ENCODE results near the gene PPP6R2. TPM values are rescaled to one million over a fixed set of nuclear protein-coding genes. Genes with fewer than 3 reads are reported as not detected.

PPP6R2 gene, protein sequence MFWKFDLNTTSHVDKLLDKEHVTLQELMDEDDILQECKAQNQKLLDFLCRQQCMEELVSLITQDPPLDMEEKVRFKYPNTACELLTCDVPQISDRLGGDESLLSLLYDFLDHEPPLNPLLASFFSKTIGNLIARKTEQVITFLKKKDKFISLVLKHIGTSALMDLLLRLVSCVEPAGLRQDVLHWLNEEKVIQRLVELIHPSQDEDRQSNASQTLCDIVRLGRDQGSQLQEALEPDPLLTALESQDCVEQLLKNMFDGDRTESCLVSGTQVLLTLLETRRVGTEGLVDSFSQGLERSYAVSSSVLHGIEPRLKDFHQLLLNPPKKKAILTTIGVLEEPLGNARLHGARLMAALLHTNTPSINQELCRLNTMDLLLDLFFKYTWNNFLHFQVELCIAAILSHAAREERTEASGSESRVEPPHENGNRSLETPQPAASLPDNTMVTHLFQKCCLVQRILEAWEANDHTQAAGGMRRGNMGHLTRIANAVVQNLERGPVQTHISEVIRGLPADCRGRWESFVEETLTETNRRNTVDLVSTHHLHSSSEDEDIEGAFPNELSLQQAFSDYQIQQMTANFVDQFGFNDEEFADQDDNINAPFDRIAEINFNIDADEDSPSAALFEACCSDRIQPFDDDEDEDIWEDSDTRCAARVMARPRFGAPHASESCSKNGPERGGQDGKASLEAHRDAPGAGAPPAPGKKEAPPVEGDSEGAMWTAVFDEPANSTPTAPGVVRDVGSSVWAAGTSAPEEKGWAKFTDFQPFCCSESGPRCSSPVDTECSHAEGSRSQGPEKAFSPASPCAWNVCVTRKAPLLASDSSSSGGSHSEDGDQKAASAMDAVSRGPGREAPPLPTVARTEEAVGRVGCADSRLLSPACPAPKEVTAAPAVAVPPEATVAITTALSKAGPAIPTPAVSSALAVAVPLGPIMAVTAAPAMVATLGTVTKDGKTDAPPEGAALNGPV
- total RNA-seq (2021) (41.5 to 47.8 TPM (median 46.7 TPM) in 3 replicates), Bru-seq, nascent RNA (percentile 59 among the genes with signal in this experiment)
- long read RNA-seq, experiment 1, full-length matches to known transcripts, result 65 of 139 reads
- long read RNA-seq, experiment 1, partial matches to known transcripts, result 20 of 139 reads
- long read RNA-seq, experiment 1, other reads (novel, unspliced or antisense), result 54 of 139 reads
- long read RNA-seq, experiment 2, full-length matches to known transcripts, result 8 of 37 reads
- long read RNA-seq, experiment 2, partial matches to known transcripts, result 10 of 37 reads
- long read RNA-seq, experiment 2, other reads (novel, unspliced or antisense), result 19 of 37 reads
- long read RNA-seq, experiment 3, result 0 reads

DNA sequence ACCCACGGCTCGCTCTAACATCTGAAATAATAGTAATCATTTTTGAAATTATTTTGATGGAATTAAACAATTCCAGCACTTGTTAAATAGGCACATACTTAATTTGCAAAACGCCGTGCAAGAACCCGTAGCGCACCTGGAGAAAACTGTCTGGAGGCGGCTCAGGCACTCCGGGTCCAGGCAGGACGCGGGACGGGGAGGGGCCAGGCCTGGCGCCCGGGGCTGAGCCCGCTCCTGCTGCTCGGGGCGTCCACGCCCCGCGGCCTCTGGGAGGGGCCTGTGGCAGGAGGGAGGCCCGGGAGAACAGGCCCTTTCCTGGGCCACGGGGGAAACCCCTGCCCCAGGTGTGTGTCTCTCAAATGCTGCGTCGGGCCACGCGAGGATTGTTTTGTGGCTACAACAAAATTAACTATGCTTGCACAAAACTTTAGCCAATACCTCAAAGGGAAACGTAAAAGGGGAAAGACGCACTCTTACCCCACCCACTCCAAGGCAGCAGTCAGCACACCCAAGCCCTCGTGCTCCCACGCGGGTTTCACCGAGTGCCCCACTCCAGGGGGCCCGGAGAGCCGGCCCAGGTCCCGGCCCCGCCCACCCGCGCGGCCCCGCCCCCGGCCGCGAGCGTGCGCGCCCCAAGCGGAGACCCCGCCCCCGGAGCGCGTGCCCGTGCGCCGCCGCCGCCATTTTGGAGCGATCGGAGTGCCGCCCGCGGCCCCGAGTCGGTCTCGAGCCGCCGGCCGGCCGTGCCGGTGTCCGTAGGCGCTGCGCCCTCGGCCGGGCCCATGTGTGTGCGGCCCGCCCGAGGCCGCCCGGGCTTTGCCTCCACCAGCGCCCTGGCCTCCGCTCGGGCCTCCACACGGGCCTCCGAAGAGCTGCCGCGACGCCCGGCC lies at the start of gene PPP6R2:
TSS of gene PPP6R2 (plus strand) at position 677 of the 890 bp plus-strand sequence. CDS start 50,582 bp downstream, outside the sequence.
- Mint-ChIP-seq H3K27me3 (ENCODE audit: low read depth) (peaks cover 11% of the 10 kb centered on the region), H3K27ac (peak within 1 kb of the TSS; percentile 91), H3K36me3 (no peaks in the 10 kb centered on the region), H3K4me3 (peak within 1 kb of the TSS; percentile 81), H3K9me3 (no peaks in the 10 kb centered on the region), H3K4me1 (no peaks in the 10 kb centered on the region)
- ChIA-PET POLR2A (no interaction called here), CTCF (interaction anchor here (0.7 to 2.6 kb wide), 24 partner anchors 10 to 220 kb away, joined by 3 to 19 read pairs (median 5); partner anchors contain the start of genes DENND6B, HDAC10, LMF2 and MAPK12)
- no peak for TF ChIP-seq PRRX2 (CRISPR knock-in tag; IDR thresholded peaks at IDR 0.05)
- 0 out of 2 replicates have a peak, but pooled peaks have one; percentile 14 for TF ChIP-seq ETV6 (CRISPR knock-in tag; IDR thresholded peaks at IDR 0.05)
- peak; percentile 78 for TF ChIP-seq SP1 (CRISPR knock-in tag; conservative IDR thresholded peaks at IDR 0.05)
- TF ChIP-seq, protein P1, sequence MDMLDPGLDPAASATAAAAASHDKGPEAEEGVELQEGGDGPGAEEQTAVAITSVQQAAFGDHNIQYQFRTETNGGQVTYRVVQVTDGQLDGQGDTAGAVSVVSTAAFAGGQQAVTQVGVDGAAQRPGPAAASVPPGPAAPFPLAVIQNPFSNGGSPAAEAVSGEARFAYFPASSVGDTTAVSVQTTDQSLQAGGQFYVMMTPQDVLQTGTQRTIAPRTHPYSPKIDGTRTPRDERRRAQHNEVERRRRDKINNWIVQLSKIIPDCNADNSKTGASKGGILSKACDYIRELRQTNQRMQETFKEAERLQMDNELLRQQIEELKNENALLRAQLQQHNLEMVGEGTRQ (CRISPR knock-in tag; IDR thresholded peaks at IDR 0.05), result peak; percentile 24; the same call in 1 of the 2 replicates
- 0 out of 2 replicates have a peak, but pooled peaks have one; percentile 24 for TF ChIP-seq TP53 (CRISPR knock-in tag; IDR thresholded peaks at IDR 0.05)
- TF ChIP-seq, protein P2, sequence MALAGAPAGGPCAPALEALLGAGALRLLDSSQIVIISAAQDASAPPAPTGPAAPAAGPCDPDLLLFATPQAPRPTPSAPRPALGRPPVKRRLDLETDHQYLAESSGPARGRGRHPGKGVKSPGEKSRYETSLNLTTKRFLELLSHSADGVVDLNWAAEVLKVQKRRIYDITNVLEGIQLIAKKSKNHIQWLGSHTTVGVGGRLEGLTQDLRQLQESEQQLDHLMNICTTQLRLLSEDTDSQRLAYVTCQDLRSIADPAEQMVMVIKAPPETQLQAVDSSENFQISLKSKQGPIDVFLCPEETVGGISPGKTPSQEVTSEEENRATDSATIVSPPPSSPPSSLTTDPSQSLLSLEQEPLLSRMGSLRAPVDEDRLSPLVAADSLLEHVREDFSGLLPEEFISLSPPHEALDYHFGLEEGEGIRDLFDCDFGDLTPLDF (CRISPR knock-in tag; IDR thresholded peaks at IDR 0.05), result no peak
- 0 out of 2 replicates have a peak, but pooled peaks have one; percentile 53 for TF ChIP-seq FOXP1 (CRISPR knock-in tag; IDR thresholded peaks at IDR 0.05; ENCODE audit: borderline replicate concordance)
- TF ChIP-seq KAT7 (CRISPR knock-in tag; IDR thresholded peaks at IDR 0.05; ENCODE audit: borderline replicate concordance), result 0 out of 2 replicates have a peak, but pooled peaks have one; percentile 26
- 0 out of 2 replicates have a peak, but pooled peaks have one; percentile 17 for TF ChIP-seq MYBL2 (CRISPR knock-in tag; IDR thresholded peaks at IDR 0.05)
- TF ChIP-seq, protein P3, sequence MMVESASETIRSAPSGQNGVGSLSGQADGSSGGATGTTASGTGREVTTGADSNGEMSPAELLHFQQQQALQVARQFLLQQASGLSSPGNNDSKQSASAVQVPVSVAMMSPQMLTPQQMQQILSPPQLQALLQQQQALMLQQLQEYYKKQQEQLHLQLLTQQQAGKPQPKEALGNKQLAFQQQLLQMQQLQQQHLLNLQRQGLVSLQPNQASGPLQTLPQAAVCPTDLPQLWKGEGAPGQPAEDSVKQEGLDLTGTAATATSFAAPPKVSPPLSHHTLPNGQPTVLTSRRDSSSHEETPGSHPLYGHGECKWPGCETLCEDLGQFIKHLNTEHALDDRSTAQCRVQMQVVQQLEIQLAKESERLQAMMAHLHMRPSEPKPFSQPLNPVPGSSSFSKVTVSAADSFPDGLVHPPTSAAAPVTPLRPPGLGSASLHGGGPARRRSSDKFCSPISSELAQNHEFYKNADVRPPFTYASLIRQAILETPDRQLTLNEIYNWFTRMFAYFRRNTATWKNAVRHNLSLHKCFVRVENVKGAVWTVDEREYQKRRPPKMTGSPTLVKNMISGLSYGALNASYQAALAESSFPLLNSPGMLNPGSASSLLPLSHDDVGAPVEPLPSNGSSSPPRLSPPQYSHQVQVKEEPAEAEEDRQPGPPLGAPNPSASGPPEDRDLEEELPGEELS (CRISPR knock-in tag; IDR thresholded peaks at IDR 0.05), result peak; percentile 71; the same call in 1 of the 2 replicates
- TF ChIP-seq, protein P4, sequence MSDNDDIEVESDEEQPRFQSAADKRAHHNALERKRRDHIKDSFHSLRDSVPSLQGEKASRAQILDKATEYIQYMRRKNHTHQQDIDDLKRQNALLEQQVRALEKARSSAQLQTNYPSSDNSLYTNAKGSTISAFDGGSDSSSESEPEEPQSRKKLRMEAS (CRISPR knock-in tag; IDR thresholded peaks at IDR 0.05), result no peak
- no peak for TF ChIP-seq GRHL2 (CRISPR knock-in tag; IDR thresholded peaks at IDR 0.05; ENCODE audit: insufficient replicate concordance, severe bottlenecking)
- no peak for TF ChIP-seq SMAD4 (CRISPR knock-in tag; IDR thresholded peaks at IDR 0.05)
- TF ChIP-seq, protein P5, sequence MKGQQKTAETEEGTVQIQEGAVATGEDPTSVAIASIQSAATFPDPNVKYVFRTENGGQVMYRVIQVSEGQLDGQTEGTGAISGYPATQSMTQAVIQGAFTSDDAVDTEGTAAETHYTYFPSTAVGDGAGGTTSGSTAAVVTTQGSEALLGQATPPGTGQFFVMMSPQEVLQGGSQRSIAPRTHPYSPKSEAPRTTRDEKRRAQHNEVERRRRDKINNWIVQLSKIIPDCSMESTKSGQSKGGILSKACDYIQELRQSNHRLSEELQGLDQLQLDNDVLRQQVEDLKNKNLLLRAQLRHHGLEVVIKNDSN (CRISPR knock-in tag; IDR thresholded peaks at IDR 0.05), result no peak
- no peak for TF ChIP-seq ZNF121 (CRISPR knock-in tag; IDR thresholded peaks at IDR 0.05)
- TF ChIP-seq, protein P6, sequence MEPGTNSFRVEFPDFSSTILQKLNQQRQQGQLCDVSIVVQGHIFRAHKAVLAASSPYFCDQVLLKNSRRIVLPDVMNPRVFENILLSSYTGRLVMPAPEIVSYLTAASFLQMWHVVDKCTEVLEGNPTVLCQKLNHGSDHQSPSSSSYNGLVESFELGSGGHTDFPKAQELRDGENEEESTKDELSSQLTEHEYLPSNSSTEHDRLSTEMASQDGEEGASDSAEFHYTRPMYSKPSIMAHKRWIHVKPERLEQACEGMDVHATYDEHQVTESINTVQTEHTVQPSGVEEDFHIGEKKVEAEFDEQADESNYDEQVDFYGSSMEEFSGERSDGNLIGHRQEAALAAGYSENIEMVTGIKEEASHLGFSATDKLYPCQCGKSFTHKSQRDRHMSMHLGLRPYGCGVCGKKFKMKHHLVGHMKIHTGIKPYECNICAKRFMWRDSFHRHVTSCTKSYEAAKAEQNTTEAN (CRISPR knock-in tag; IDR thresholded peaks at IDR 0.05), result no peak
- TF ChIP-seq TCF7 (CRISPR knock-in tag; IDR thresholded peaks at IDR 0.05; ENCODE audit: low read depth), result 0 out of 2 replicates have a peak, but pooled peaks have one; percentile 67
- TF ChIP-seq TEAD1 (CRISPR knock-in tag; IDR thresholded peaks at IDR 0.05), result 0 out of 2 replicates have a peak, but pooled peaks have one; percentile 24
- DNase-seq (ENCODE audit: low spot score), result peak; percentile 78
- ATAC-seq, result peak; percentile 85
